BE2C (cell line): ENCODE measurements around the gene TMCC1.

Source experiments
- DNase-seq: peaks from one replicate; pipeline ENCODE4 v3.0.0-alpha.2; 2020
- H3K27me3 ChIP-seq: fragments of 250-450 bp; sonication (Bioruptor Pico); 2 replicates; pipeline ENCODE4 v1.5.1; 2020; ENCODE audit warnings: mild to moderate bottlenecking
- H3K36me3 ChIP-seq: fragments of 250-450 bp; sonication (Bioruptor Pico); 2 replicates; pipeline ENCODE4 v1.5.1; 2020; ENCODE audit warnings: mild to moderate bottlenecking
- H3K4me1 ChIP-seq: fragments of 250-450 bp; sonication (Bioruptor Pico); 2 replicates; pipeline ENCODE4 v1.5.1; 2020
- H3K4me3 ChIP-seq: 2 replicates; pipeline ENCODE4 v1.5.1; 2011; ENCODE audit warnings: low read depth, low read length
- H3K9me3 ChIP-seq: fragments of 250-450 bp; sonication (Bioruptor Pico); 2 replicates; pipeline ENCODE4 v1.5.1; 2020
- CTCF ChIP-seq: IDR thresholded peaks from 2 replicates; pipeline ENCODE4 v1.5.1; 2012; ENCODE audit warnings: mild to moderate bottlenecking, low read depth, low read length

Gene TMCC1

GRCh38 chr3:129735638-129736037 is 157.9 kb downstream of the TMCC1 start:
- H3K4me1 ChIP-seq, result no peaks in the 10 kb centered on the region
- no peak for DNase-seq
- no peaks in the 10 kb centered on the region for H3K36me3 ChIP-seq
- no peak overlapping the region for H3K4me3 ChIP-seq
- H3K9me3 ChIP-seq, result no peaks in the 10 kb centered on the region
- H3K27me3 ChIP-seq, result no peaks in the 10 kb centered on the region
- TF ChIP-seq CTCF, result no peak

- H3K9me3 ChIP-seq, result no peaks in the 10 kb centered on the region
- DNase-seq, result no peak
- TF ChIP-seq CTCF, result no peak
These were observed 159.1 kb downstream of the TMCC1 start for GRCh38 chr3:129734449-129734848.

GRCh38 chr3:129732200-129732876 is 161.2 kb downstream of the TMCC1 start:
- TF ChIP-seq CTCF, result no peak
- Histone ChIP-seq H3K4me3 (no peak overlapping the region), H3K9me3 (no peaks in the 10 kb centered on the region), H3K36me3 (no peaks in the 10 kb centered on the region), H3K4me1 (no peaks in the 10 kb centered on the region), H3K27me3 (no peaks in the 10 kb centered on the region)
- DNase-seq, result no peak

More at GRCh38 chr3:129734449-129734848, 159.1 kb downstream of the TMCC1 start:
- no peaks in the 10 kb centered on the region for H3K27me3 ChIP-seq
- H3K4me3 ChIP-seq, result no peak overlapping the region
- no peaks in the 10 kb centered on the region for H3K4me1 ChIP-seq
- H3K36me3 ChIP-seq, result no peaks in the 10 kb centered on the region

- no peaks in the 10 kb centered on the region for H3K9me3 ChIP-seq
- no peak overlapping the region for H3K4me3 ChIP-seq
- no peaks in the 10 kb centered on the region for H3K36me3 ChIP-seq
- H3K27me3 ChIP-seq, result no peaks in the 10 kb centered on the region
- TF ChIP-seq CTCF, result no peak
- peaks cover 8% of the 10 kb centered on the region for H3K4me1 ChIP-seq
- no peak for DNase-seq
These were observed 165.8 kb downstream of the TMCC1 start for GRCh38 chr3:129727707-129728106.

- Histone ChIP-seq H3K36me3 (no peaks in the 10 kb centered on the region), H3K4me1 (peaks cover 8% of the 10 kb centered on the region), H3K27me3 (no peaks in the 10 kb centered on the region), H3K4me3 (no peak overlapping the region), H3K9me3 (no peaks in the 10 kb centered on the region)
- no peak for DNase-seq
- TF ChIP-seq CTCF, result no peak
These were observed 169.8 kb downstream of the TMCC1 start for GRCh38 chr3:129723558-129724324.

- no peak overlapping the region for H3K4me3 ChIP-seq
- DNase-seq, result no peak
- no peaks in the 10 kb centered on the region for H3K36me3 ChIP-seq
- no peaks in the 10 kb centered on the region for H3K27me3 ChIP-seq
- no peak for TF ChIP-seq CTCF
- peaks cover 13% of the 10 kb centered on the region for H3K4me1 ChIP-seq
- H3K9me3 ChIP-seq, result no peaks in the 10 kb centered on the region
These were observed 171.0 kb downstream of the TMCC1 start for GRCh38 chr3:129722527-129722926.
